Stimulated activated effector memory CD8-positive, alpha-beta T cell treated with anti-CD3 and anti-CD28 coated beads, Interleukin-12 subunit alpha, Interleukin-12 subunit beta, amount 100 ng/mL, for 72 hours (primary cell): Measurements from ENCODE around the gene FARS2.
A peak's percentile ranks its signal among the peaks of the same experiment; 100 is the strongest.

ENCODE experiments used
- ATAC-seq: fragments of 150-1000 bp; cut with Tn5 transposase; 2 replicates; pipeline ENCODE4 v1.10.0; 2021
- DNase-seq, 2 donors: peaks; one replicate each; pipeline ENCODE4 v3.0.0; 2021 to 2022; ENCODE audit warnings: low spot score in 2 of 2
- H3K27ac Mint-ChIP-seq: one replicate; pipeline ENCODE4 v1.8.0; 2022; ENCODE audit warnings: mild to moderate bottlenecking, mixed read lengths
- H3K36me3 Mint-ChIP-seq: one replicate; pipeline ENCODE4 v1.8.0; 2022; ENCODE audit warnings: mild to moderate bottlenecking, mixed read lengths
- H3K4me1 Mint-ChIP-seq: one replicate; pipeline ENCODE4 v1.8.0; 2022; ENCODE audit warnings: mixed read lengths
- H3K4me3 Mint-ChIP-seq: one replicate; pipeline ENCODE4 v1.8.0; 2022; ENCODE audit warnings: mild to moderate bottlenecking, mixed read lengths
- H3K9me3 Mint-ChIP-seq: one replicate; pipeline ENCODE4 v1.8.0; 2022; ENCODE audit warnings: mixed read lengths

Gene FARS2

DNA sequence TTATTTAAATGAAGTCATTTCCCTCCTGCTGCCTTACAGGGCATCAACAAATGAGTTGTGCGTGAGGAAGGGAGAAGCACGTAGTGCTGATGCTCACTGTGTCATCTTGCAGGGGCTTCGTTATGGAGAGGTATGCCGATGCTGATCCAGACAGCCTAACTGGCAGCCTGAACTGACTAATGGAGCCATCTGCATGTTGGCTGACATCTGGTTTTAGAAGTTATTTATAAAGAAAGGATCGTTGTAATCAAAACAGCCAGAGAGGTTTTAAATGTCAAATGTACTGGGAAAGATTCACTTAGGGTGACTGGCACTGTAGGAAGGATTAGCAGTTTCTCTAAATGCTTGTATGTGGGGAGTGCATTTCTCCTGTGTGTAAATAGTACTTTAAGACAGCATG lies 54.6 kb downstream of the FARS2 start:
- H3K4me3 Mint-ChIP-seq, result no peak overlapping the region
- DNase-seq, result no peak
- no peaks in the 10 kb centered on the region for H3K36me3 Mint-ChIP-seq
- no peak overlapping the region for H3K27ac Mint-ChIP-seq
- ATAC-seq, result no peak
- H3K9me3 Mint-ChIP-seq, result no peaks in the 10 kb centered on the region
- H3K4me1 Mint-ChIP-seq, result peaks cover 35% of the 10 kb centered on the region

DNA sequence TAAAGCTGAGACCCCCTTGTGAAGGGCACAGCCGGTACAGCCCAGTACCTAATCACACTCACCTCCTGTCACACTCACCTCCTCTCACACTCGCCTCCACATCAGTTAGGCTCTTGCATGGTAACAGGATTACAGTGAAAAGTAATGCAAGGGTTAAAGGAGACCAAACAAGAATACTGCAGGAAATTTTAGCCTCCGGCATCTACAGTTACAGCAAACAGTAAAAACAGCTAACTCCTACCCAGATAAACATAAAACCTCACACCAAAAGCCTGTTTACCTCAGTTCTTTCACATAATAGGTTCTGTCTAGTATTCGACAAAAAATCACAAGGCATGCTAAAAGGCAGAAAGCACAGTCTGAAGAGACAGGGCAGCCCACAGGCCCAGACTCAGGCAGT lies 55.6 kb downstream of the FARS2 start:
- no peaks in the 10 kb centered on the region for H3K36me3 Mint-ChIP-seq
- peaks cover 41% of the 10 kb centered on the region for H3K4me1 Mint-ChIP-seq
- no peak overlapping the region for H3K27ac Mint-ChIP-seq
- no peaks in the 10 kb centered on the region for H3K9me3 Mint-ChIP-seq
- ATAC-seq (no peak), DNase-seq (no peak)
- H3K4me3 Mint-ChIP-seq, result no peak overlapping the region

DNA sequence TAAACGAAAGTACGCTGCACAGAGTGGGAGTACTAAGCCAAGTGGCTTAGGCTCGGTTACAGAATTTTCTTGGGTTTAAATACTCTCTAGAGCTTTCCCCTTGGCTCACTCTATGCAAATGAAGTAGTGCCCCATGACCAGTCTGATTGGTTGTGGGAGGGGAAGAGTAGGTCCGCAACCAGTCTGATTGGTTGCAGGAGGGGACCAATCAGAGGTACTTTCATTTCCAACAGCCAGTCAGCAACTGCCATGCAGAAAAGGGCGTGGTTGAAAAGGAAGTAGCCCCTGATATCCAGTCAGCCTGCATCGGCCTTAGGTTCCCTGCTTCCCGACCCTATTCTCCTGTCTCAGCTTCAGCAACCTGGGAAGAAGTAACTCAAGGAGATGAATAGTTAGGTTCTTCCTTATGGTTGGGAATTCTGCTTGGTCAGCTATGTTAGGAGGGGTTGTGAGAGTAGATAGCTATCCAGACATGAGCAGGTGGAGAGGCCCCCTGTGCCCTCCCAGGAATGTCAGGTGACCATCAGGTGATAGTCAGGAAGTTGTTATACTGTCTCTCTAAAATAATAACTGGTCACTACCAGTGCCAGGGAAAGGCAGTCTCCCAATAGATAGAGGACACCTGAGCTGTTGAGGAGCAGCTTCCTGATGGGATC lies 57.4 kb downstream of the FARS2 start:
- H3K4me3 Mint-ChIP-seq, result no peak overlapping the region
- no peaks in the 10 kb centered on the region for H3K36me3 Mint-ChIP-seq
- DNase-seq (no peak), ATAC-seq (no peak)
- H3K9me3 Mint-ChIP-seq, result no peaks in the 10 kb centered on the region
- H3K4me1 Mint-ChIP-seq, result peaks cover 40% of the 10 kb centered on the region
- no peak overlapping the region for H3K27ac Mint-ChIP-seq

DNA sequence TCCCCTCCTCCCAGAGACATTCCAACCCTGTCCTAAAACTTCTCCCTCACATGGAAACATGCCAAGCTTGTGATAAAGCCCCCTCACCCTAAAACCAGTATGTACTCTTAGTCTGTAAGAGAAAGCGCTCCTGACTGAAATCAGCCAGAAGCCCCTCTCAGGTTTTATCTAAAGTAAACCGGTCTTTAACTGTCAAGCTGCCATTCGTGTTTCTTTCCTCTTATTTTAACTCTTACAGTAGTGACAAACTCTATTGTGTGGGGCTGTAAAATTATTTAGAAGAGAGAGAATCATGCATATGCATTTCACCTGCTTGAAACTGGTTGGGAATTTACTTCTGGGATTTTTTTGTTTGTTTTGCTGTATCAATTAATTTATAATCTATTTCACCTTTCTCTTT lies 62.7 kb downstream of the FARS2 start:
- ATAC-seq (no peak), DNase-seq (no peak)
- H3K27ac Mint-ChIP-seq, result no peak overlapping the region
- no peaks in the 10 kb centered on the region for H3K36me3 Mint-ChIP-seq
- no peak overlapping the region for H3K4me3 Mint-ChIP-seq
- H3K9me3 Mint-ChIP-seq, result no peaks in the 10 kb centered on the region
- H3K4me1 Mint-ChIP-seq, result peaks cover 13% of the 10 kb centered on the region

DNA sequence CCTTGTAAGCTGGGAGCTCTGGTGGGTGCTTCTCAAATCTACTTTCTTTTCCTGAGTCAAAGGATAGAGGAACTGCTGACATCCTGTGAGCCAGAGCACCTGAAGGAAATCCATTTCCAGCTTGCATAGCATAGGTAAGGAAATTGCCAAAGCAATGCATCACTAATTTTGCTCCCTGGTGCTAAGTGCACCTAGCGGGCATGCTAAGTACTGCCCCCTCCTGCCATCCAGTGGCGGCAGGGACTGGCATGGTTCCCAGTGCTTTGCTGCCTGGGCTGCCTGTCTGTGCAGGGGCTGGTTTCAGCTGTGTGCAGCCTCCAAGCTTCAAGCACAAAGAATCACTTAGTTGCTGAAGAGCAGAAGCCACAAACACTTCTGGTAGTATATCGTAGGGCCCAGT lies 63.9 kb downstream of the FARS2 start:
- Mint-ChIP-seq H3K4me3 (no peak overlapping the region), H3K36me3 (no peaks in the 10 kb centered on the region), H3K27ac (no peak overlapping the region), H3K9me3 (no peaks in the 10 kb centered on the region), H3K4me1 (peaks cover 6% of the 10 kb centered on the region)
- ATAC-seq, result peak; percentile 36
- no peak for DNase-seq

DNA sequence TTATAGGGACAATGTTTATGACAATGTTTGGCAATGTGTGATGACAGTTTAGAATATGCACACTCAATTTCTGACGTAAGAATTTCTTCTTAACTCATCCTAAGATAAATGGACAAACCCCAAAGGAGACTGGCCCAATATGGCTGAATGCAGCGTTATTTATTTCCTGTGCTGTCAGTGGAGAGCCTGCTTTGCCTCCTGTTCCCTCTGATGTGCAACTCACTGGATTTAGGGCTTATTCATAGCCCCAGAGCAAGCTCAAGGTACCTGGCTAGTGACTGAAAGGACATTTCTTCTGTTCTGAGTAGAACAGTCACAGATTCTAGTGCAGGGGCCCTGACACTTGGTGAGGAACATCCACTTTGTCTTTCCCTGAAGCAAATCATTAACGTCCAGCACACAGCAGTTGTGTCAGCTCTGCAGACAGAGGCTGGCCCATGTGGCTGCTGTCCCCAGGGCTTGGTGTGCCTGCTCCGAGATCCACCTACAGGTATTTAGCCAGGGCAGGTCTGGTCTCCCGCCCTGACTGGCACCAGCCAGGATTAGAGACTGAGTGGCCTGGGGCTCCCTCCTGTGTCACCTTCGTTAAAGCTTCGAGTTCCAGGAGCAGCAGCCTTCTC lies 64.8 kb downstream of the FARS2 start:
- no peak overlapping the region for H3K27ac Mint-ChIP-seq
- H3K36me3 Mint-ChIP-seq, result no peaks in the 10 kb centered on the region
- ATAC-seq, result no peak
- DNase-seq, result no peak
- no peaks in the 10 kb centered on the region for H3K9me3 Mint-ChIP-seq
- no peak overlapping the region for H3K4me3 Mint-ChIP-seq
- H3K4me1 Mint-ChIP-seq, result peaks cover 5% of the 10 kb centered on the region

DNA sequence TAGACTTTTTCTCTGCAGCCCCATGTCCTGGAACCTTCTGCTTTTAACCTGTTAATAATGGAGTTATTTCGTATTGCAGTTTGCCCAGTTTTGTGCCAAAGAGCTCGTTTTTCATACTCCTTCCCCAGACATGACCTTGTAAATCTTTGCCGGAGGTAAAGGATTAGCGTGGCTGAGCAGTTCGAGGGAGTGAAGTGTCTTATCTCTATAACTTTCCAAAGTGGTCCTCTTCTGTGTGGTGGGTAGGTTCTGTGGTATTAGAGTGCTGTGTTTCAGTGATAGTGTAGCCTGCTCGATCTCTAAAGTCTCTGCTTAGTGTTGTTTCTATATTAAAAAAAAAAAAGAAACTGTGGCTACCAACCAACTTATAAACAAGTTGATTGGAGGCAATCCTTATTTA lies 67.5 kb downstream of the FARS2 start:
- DNase-seq (no peak), ATAC-seq (no peak)
- H3K4me1 Mint-ChIP-seq, result peaks cover 11% of the 10 kb centered on the region
- no peaks in the 10 kb centered on the region for H3K9me3 Mint-ChIP-seq
- no peak overlapping the region for H3K4me3 Mint-ChIP-seq
- H3K27ac Mint-ChIP-seq, result no peak overlapping the region
- H3K36me3 Mint-ChIP-seq, result no peaks in the 10 kb centered on the region

DNA sequence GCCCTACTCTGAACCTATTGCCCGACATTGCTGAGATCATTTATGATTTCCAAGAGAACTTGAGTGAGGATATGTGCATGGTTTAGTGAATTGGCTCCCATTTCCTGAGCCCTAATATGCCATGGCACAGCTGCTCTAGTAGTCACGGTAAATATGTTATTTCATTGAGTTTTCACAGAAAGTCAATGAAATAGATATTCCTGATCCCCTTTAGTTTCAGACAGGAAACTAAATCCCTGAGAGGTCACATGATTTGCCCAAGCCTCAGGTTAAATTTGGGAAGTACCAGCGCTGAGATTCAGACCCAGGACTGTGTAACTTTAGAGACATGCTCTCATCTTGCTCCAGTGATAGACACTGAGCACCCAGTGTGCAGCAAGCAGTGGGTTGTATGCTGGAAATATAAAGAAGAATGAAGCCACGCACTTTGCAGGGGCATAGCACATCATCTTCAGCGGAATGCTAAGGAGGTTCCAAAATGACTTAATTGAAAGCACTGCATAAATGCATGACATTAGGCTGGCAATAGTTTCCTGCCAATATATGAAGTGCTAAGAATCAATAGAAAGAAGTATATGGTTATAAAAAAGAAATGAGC lies 70.6 kb downstream of the FARS2 start:
- H3K36me3 Mint-ChIP-seq, result no peaks in the 10 kb centered on the region
- no peak for ATAC-seq
- DNase-seq, result no peak
- no peak overlapping the region for H3K4me3 Mint-ChIP-seq
- H3K9me3 Mint-ChIP-seq, result no peaks in the 10 kb centered on the region
- H3K4me1 Mint-ChIP-seq, result peaks cover 23% of the 10 kb centered on the region
- H3K27ac Mint-ChIP-seq, result no peak overlapping the region

DNA sequence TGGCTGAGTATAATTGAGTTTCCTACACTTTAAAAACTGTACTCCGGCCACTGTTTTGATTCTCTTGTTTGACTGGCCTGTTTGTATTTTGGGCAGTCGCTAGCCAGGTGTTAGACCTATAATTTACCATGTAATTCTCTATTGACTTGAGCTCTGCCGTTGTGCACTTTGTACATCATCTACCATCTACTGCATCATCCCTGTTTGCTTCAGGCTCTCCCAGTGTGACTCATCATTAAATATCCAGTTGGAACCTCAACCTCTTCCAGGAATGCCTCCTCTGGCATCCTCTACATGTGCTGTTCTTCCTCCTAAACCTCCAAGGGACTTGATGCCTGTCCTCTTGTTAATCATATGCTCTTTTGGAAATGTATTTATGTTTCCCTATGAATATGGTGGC lies 72.3 kb downstream of the FARS2 start:
- Mint-ChIP-seq H3K36me3 (no peaks in the 10 kb centered on the region), H3K27ac (peak overlapping the region; percentile 29), H3K9me3 (no peaks in the 10 kb centered on the region), H3K4me1 (peaks cover 30% of the 10 kb centered on the region), H3K4me3 (no peak overlapping the region)
- no peak for DNase-seq
- no peak for ATAC-seq

DNA sequence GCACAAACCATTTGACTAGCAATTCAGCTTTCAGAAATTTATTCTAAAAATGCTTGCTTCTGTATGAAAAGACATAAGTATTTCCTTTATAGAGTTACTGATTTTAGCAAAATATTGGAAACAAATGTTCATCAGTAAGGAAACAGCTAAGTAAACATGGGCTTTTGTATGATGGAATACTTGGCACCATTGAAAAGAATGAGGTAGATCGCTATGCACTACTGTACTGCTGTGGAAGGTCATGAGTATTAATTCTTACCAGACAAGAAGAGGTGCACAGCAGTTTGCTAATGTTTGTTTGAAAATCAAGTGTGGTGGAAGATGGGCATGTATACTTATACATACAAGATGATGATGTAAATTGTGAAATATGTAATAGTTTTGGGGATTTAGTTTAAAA lies 73.0 kb downstream of the FARS2 start:
- ATAC-seq, result no peak
- no peak overlapping the region for H3K27ac Mint-ChIP-seq
- no peaks in the 10 kb centered on the region for H3K9me3 Mint-ChIP-seq
- no peak overlapping the region for H3K4me3 Mint-ChIP-seq
- peaks cover 30% of the 10 kb centered on the region for H3K4me1 Mint-ChIP-seq
- DNase-seq, result no peak
- no peaks in the 10 kb centered on the region for H3K36me3 Mint-ChIP-seq

DNA sequence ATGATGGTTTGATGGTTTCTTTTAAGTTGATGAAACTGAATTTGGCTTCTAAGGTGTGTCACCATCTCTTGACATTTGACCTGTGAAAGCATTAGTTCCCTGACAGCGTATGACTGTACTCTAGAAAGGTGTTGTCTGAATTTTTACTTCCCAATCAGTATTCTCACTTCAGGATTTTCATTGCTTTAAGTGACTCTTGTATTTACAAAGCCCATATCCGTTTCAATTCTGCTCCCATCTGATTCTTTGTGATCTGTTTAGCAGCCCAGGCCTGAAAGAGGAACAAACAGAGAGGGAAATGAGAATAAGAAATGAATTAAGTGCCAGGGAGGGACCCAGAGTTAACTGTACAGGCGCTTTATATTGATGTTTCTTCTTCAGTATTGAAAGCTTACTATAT lies 73.7 kb downstream of the FARS2 start:
- no peaks in the 10 kb centered on the region for H3K36me3 Mint-ChIP-seq
- no peak overlapping the region for H3K4me3 Mint-ChIP-seq
- no peak for DNase-seq
- no peak overlapping the region for H3K27ac Mint-ChIP-seq
- no peak for ATAC-seq
- H3K4me1 Mint-ChIP-seq, result peaks cover 30% of the 10 kb centered on the region
- no peaks in the 10 kb centered on the region for H3K9me3 Mint-ChIP-seq

DNA sequence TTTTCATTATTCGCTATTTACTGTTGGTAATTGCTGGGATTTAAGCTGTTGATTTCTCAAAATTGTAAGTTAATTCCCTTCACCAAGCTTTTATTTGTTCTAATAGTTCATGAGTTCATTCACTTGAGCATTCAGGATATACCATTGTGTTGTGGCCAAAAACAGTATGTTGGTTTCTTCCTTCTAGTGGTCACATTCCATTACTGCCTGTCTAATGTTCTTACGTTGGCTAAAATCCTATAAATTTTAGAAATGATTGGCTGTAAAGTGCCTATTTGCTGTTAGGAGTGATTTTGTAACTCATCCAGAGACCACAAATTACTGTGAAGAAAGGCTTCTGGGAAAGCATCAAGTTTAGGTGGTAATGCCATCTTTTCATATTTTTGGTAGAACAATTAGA lies 76.3 kb downstream of the FARS2 start:
- Mint-ChIP-seq H3K36me3 (no peaks in the 10 kb centered on the region), H3K9me3 (no peaks in the 10 kb centered on the region), H3K27ac (no peak overlapping the region), H3K4me1 (peaks cover 29% of the 10 kb centered on the region), H3K4me3 (no peak overlapping the region)
- ATAC-seq (no peak), DNase-seq (no peak)

DNA sequence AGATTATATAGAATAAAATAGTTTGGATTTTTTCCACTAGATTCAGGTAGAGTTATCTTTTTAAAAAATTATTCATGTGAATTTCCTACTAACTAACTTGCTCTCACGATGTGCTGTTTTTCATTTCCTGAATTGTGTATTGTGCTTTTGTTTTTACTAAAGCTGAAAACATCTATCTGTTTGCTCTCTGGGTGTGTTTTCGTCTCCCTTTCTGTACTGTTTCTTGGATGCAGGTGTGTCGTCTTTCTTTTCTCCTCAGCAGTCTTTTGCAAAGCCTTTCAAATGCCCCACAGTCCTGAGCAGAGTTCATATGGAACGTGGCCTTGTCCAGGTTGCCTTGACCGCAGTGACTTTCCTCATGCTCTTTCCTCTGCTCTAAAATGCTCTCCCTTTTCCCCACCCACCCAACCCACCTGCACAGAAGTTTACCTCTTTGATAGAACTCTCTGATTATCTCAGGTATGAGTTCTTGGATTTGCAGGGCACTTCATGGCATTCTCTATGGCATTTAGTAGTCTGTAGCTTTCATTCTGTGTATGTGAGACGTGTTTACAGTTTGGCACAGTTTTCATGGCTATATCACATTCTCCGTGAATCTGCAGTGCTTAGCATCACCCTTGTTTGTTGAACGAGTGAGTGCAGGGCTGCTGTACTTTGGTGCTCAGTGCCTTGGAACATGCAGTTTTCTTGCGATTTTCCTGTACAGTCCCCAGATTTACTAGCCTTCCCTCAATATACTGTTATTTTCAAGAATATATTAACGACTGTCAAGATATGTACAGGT lies 77.1 kb downstream of the FARS2 start:
- H3K4me3 Mint-ChIP-seq, result no peak overlapping the region
- no peak for ATAC-seq

DNA sequence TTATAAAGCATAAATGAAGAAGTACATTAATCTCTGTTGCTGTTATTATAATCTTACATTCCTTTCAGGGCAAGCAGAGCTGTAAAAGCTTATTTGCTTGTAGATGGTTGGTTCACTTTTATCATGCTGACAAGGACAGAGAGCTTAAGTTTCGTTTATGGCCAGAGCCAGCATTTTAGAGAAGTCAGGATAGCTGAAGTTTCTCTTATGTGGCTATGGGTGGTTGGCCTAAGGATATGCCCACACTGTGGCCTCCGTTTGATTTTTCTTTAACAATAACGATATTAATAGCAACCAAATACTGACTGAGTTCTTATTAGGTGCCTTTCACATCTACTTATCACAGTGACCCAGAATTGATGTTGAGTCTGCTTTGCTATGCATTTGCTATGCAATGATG lies 78.5 kb downstream of the FARS2 start:
- H3K27ac Mint-ChIP-seq, result no peak overlapping the region
- H3K4me1 Mint-ChIP-seq, result peaks cover 18% of the 10 kb centered on the region
- no peak for DNase-seq
- no peaks in the 10 kb centered on the region for H3K36me3 Mint-ChIP-seq
- no peak overlapping the region for H3K4me3 Mint-ChIP-seq
- ATAC-seq, result no peak
- no peaks in the 10 kb centered on the region for H3K9me3 Mint-ChIP-seq

More for the DNA sequence above, 77.1 kb downstream of the FARS2 start:
- Mint-ChIP-seq H3K36me3 (no peaks in the 10 kb centered on the region), H3K27ac (no peak overlapping the region), H3K9me3 (no peaks in the 10 kb centered on the region), H3K4me1 (peaks cover 29% of the 10 kb centered on the region)
- no peak for DNase-seq

DNA sequence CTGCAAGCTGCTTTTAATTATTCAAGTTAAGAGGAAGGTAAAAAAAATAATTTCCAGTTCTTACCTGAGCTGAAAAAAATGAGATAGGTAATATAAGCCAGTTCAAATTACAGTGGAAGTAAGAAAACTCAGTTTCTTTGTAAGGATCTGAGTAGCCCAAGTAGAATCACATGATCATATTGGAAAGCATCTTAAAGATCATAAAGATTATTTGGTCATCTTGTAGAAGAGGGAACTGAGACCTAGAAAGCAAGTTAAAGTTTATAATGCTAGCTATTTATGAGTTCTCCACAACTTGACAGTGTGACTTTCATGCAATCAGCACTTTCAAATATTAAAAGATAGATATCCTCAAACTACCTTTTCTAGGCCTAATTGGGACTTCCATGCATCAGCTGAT lies 80.5 kb downstream of the FARS2 start:
- no peaks in the 10 kb centered on the region for H3K36me3 Mint-ChIP-seq
- no peak for ATAC-seq
- H3K9me3 Mint-ChIP-seq, result no peaks in the 10 kb centered on the region
- H3K4me1 Mint-ChIP-seq, result peaks cover 14% of the 10 kb centered on the region
- DNase-seq, result no peak
- no peak overlapping the region for H3K4me3 Mint-ChIP-seq
- H3K27ac Mint-ChIP-seq, result no peak overlapping the region

DNA sequence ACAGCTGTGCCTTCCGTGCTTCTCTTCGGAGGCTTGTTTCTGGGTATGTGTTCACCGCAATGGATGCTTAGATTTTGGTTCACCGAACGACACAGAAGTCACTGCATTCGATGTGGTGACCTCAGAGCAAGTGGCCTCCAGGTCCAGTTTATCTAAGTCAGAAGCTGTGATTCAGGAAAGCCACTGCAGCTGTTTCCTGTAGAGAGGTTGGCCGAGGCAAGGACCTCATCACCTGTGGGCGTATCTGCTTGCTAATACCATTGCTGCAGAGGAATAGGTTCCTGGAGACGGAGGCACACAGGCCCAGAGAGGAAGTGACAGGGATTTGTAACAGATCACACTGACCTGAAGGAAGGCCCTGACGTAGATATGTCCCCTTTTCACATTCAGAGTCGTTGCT lies 82.7 kb downstream of the FARS2 start:
- H3K4me3 Mint-ChIP-seq, result no peak overlapping the region
- no peak for DNase-seq
- H3K36me3 Mint-ChIP-seq, result no peaks in the 10 kb centered on the region
- no peaks in the 10 kb centered on the region for H3K9me3 Mint-ChIP-seq
- peaks cover 7% of the 10 kb centered on the region for H3K4me1 Mint-ChIP-seq
- no peak overlapping the region for H3K27ac Mint-ChIP-seq
- ATAC-seq, result no peak
